Erythroblast (primary cell): ENCODE data around the gene IQSEC1.

Source experiments
- GATA1 ChIP-seq: IDR thresholded peaks from 2 replicates; pipeline ENCODE4 v1.6.1; 2011; ENCODE audit warnings: low read depth, mild to moderate bottlenecking, control low read depth, low read length, moderate library complexity
- POLR2A ChIP-seq: IDR thresholded peaks from 2 replicates; pipeline ENCODE4 v1.6.1; 2011; ENCODE audit warnings: mild to moderate bottlenecking, low read length

DNA sequence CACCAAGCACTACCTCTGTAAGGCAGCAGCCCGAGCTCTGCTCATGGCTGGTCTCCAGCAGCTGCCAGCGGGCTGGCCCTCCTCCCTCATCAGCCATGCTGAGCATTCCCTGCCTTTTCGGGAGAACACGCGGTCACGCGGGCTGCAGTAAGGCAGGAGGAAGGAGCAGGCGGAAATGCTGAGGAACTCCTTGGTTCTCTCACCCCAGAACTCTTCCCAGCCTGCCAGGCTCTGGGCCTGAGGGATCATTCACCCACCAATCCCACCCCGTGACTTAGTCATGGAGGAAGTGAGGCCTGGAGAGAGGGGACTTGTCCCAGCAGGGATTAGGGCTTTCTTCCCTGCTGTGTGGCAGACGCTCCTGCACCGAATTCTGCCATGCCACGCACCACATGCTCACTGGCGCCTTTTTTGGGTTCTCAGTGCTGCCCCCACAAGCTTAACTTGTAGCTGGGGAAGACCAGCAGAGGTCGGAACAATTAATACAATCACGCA is 189.0 kb downstream of the IQSEC1 start:
- TF ChIP-seq POLR2A = no peak
- no peak for TF ChIP-seq GATA1
